ENCODE measurements around the gene ZNF430.

The ZNF430 gene

DNA sequence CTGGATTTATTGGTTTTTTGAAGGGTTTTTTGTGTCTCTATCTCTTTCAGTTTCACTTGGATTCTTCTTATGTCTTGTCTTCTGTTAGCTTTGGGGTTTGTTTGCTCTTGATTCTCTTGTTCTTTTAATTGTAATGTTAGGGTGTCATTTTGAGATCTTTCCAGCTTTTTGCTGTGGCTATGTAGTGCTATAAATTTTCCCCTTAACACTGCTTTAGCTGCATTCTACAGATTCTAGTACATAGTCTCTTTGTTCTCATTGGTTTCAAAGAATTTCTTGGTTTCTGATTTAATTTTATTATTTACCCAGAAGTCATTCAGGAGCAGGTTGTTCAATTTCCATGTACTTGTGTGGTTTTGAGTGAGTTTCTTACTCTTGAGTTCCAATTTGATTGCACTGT is 24.6 kb downstream of the ZNF430 start:
- no peak for DNase-seq (ENCODE audit: low read depth in 2 of 2)
- no peak overlapping the region for H3K4me3 ChIP-seq (replicated peaks in 1 of 2; ENCODE audit: low read depth in 2 of 2, low read length in 2 of 2)
- TF ChIP-seq, protein P1, sequence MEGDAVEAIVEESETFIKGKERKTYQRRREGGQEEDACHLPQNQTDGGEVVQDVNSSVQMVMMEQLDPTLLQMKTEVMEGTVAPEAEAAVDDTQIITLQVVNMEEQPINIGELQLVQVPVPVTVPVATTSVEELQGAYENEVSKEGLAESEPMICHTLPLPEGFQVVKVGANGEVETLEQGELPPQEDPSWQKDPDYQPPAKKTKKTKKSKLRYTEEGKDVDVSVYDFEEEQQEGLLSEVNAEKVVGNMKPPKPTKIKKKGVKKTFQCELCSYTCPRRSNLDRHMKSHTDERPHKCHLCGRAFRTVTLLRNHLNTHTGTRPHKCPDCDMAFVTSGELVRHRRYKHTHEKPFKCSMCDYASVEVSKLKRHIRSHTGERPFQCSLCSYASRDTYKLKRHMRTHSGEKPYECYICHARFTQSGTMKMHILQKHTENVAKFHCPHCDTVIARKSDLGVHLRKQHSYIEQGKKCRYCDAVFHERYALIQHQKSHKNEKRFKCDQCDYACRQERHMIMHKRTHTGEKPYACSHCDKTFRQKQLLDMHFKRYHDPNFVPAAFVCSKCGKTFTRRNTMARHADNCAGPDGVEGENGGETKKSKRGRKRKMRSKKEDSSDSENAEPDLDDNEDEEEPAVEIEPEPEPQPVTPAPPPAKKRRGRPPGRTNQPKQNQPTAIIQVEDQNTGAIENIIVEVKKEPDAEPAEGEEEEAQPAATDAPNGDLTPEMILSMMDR (IDR thresholded peaks at IDR 0.05; ENCODE audit: low read depth, low read length) = no peak

DNA sequence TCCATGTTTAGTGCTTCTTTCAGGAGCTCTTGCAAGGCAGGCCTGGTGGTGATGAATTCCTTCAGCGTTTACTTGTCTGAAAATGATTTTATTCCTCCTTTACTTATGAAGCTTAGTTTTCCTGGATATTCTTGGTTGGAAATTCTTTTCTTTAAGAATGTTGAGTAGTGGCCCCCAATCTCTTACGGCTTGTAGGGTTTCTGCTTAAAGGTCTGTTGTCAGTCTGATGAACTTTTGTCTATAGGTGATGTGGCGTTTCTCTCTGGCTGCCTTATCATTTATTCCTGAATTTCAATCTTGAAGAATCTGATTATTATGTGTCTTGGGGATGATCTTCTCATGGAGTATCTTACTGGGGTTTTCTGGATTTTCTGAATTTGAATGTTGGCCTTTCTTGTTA is 26.0 kb downstream of the ZNF430 start:
- no peak for DNase-seq (ENCODE audit: low read depth in 2 of 2)
- TF ChIP-seq, protein P1 (IDR thresholded peaks at IDR 0.05; ENCODE audit: low read depth, low read length) = no peak
- no peak overlapping the region for H3K4me3 ChIP-seq (replicated peaks in 1 of 2; ENCODE audit: low read depth in 2 of 2, low read length in 2 of 2)

DNA sequence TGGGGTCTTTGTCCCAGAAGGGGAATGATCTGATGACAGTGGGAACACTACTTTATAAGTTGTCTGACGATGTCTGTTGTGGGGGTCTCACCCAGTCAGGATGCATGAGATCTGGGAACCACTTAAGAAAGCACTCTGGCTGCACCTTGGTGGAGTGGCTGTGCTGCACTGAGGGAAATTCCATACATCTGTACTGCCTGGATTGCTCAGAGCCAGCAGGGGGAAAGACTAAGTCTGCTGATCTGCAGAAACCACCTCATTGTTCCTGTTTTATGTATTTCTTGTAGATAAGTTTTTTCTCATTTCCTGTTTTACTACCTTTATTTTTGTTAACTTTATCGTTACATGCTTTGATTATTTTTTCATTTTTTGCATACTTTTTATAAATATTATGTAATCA is 27.3 kb downstream of the ZNF430 start:
- no peak overlapping the region for H3K4me3 ChIP-seq (replicated peaks in 1 of 2; ENCODE audit: low read depth in 2 of 2, low read length in 2 of 2)
- DNase-seq (ENCODE audit: low read depth in 2 of 2) = no peak
- TF ChIP-seq, protein P1 (IDR thresholded peaks at IDR 0.05; ENCODE audit: low read depth, low read length) = no peak

DNA sequence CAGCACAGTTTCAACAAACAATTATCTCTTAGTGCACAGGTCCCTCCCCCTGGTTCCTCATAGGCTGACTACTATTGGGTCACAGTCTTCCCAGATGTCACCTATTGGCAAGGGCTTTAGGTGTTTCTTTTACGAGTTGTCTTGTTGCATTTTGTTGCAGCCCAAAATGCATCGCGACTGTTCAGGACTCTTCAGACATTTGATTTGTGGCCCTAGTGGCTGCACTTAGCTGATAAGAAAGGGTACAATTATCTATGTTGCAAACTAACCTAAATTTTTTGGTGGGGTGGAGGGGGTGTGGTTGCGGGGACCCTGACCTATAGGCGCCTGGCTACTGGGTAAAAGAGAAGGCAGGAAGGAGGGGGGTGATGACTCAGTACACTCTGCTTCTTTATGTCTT is 32.4 kb downstream of the ZNF430 start:
- TF ChIP-seq, protein P1 (IDR thresholded peaks at IDR 0.05; ENCODE audit: low read depth, low read length) = no peak
- no peak overlapping the region for H3K4me3 ChIP-seq (replicated peaks in 1 of 2; ENCODE audit: low read depth in 2 of 2, low read length in 2 of 2)
- DNase-seq (ENCODE audit: low read depth in 2 of 2) = no peak

DNA sequence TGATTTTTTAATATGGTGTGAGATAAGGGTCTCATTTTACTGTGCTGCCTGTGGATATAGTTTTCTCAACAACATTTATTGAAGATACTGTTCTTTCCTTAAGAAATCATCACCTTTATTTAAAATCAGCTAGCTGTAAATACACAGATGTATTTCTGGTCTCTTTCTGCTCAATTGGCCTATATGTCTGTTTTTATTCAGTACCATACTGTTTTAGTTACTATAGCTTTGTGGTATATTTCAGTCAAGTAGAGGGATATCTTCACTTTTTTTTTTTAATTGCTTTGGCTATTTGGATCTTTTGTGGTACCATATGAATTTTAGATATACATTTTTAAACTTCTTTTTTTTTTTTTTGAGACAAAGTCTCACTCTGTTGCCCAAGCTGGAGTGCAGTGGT is 44.9 kb downstream of the ZNF430 start:
- no peak overlapping the region for H3K4me3 ChIP-seq (replicated peaks in 1 of 2; ENCODE audit: low read depth in 2 of 2, low read length in 2 of 2)
- TF ChIP-seq, protein P1 (IDR thresholded peaks at IDR 0.05; ENCODE audit: low read depth, low read length) = no peak
- no peak for DNase-seq (ENCODE audit: low read depth in 2 of 2)

DNA sequence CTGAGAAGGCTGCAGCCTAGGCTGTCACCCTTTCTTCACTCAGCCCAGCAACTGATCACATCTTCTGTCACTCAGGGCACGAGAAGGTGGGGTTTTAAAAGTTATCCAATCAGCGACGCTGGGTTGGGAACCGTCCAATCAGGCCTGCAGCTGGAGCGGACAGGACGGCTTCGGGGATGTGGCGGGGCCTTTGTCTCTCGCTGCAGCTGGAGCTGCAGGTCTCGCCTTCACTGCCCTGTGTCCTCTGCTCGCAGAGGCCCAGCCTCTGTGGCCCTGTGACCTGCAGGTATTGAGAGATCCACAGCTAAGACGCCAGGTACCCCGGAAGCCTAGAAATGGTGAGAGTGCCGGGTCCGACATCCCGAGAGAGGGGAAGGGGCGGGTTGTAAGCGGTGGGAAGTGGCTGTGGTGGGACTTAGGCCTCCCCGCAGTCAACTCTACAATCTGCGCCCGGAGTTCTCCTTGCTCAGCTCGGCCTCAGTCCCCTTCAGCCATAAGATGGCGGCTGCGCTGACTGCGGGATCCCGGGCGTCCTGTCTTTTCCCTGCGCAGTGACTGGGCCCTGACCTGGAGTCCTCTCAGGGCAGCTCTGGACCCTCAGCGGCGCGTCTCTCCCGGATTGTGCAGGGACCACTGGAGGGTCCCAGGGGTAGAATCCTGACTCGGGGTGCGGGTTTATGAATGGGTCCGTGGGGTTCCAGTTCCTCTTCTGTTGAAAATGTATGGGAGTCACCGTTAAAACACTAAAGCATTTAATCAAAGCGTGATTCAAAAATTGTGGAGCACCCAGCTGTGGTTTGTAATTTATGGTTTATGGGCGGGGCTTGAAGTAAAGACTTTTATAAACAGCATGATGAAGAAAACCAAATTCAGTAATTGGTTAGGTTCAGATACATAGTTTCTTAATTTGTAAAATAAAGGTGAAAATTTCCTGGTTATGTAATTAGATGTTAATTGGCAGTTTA is 61.8 kb downstream of the ZNF430 start, which contains the start of gene ZNF714:
ZNF714 (plus strand) TSS at position 193 of the 965 bp plus-strand sequence. CDS start 16,066 bp downstream, outside the sequence.
- TF ChIP-seq, protein P1 (IDR thresholded peaks at IDR 0.05; ENCODE audit: low read depth, low read length) = no peak
- DNase-seq (ENCODE audit: low read depth in 2 of 2) = peak; percentile 89 to 94
- H3K4me3 ChIP-seq (replicated peaks in 1 of 2; ENCODE audit: low read depth in 2 of 2, low read length in 2 of 2) = peak within 1 kb of the TSS; percentile 60 to 64
